ENCODE data around the gene FAM20C. TPM values are rescaled to one million over a fixed set of nuclear protein-coding genes. Genes with fewer than 3 reads are reported as not detected.
"Not testable (repeated sequence)": the region's sequence is repeated elsewhere in the genome, so short reads cannot be mapped to it uniquely, and the experiment has no call there.

Gene FAM20C
- total RNA-seq, 2 experiments from 2014 or later: 2.6 to 4.1 TPM

DNA sequence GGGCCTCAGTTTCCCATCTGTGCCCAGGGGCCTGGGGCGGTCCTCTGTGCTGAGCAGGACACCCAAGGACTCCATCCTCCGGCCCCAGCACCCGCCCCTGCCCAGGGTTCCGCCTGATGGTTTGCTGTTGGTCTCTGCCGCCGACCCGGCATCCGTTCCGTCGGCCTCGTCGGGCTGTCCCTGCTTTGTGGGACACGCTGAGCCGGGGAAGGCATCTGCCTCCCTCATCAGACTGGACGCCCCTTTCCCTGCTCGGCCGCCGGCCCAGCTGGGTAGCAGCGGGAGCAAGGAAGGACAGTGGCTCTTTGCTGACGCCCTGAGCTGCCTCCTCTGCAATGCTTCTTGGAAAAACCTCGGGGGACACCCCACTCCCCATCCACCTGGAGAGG lies 39.5 kb downstream of the FAM20C start:
- ATAC-seq (ENCODE audit: low read depth) (no peak), DNase-seq (no peak)
- Mint-ChIP-seq H3K27ac (no peak overlapping the region), H3K36me3 (no peaks in the 10 kb centered on the region), H3K4me3 (no peak overlapping the region), H3K9me3 (no peaks in the 10 kb centered on the region), H3K27me3 (no peaks in the 10 kb centered on the region), H3K4me1 (no peaks in the 10 kb centered on the region)
- POLR2A ChIA-PET: no interaction called here

DNA sequence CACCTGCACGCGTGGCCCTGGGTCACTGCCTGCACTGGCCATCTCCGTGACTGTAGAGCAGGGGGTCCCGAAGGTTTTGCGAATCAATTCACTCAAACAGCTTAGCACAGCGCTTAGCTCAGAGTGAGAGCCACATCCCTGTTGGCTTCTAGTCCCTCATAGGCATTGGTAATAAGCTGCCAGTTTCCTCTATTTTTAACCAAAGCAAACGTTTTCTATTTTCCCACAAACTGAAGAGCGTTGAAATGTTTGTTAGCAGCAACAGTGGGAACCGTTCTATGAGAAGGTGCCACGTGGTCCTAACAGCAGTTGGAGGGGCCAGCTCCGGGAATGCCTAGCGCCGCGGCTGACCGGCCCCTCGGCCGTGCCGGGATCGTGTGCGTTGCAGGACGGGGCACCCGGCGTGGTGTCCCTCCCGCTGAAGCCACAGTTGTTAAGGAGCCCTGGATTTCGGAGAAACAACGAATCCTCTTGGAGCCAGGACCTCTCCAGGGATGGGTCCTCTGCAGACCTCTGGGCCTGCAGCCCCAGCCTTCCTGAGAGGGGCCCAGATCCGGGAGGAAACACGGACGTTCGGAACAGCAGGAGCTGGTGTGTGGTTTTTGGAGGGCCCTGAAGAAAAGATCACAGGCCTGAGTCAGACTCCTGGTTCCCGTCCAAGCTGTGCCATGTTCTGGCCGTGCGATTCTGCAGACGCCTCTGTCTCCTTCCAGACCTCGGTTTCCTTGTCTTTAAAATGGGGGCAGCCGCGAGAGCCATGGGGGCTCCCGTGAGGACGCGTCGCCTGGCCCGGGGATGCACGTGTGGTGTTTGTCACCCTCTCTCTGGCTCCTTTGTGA lies 40.3 kb downstream of the FAM20C start:
- Mint-ChIP-seq H3K27me3 (no peaks in the 10 kb centered on the region), H3K27ac (no peak overlapping the region), H3K4me1 (no peaks in the 10 kb centered on the region), H3K4me3 (no peak overlapping the region), H3K9me3 (no peaks in the 10 kb centered on the region), H3K36me3 (no peaks in the 10 kb centered on the region)
- DNase-seq (no peak), ATAC-seq (ENCODE audit: low read depth) (no peak)
- POLR2A ChIA-PET: no interaction called here

DNA sequence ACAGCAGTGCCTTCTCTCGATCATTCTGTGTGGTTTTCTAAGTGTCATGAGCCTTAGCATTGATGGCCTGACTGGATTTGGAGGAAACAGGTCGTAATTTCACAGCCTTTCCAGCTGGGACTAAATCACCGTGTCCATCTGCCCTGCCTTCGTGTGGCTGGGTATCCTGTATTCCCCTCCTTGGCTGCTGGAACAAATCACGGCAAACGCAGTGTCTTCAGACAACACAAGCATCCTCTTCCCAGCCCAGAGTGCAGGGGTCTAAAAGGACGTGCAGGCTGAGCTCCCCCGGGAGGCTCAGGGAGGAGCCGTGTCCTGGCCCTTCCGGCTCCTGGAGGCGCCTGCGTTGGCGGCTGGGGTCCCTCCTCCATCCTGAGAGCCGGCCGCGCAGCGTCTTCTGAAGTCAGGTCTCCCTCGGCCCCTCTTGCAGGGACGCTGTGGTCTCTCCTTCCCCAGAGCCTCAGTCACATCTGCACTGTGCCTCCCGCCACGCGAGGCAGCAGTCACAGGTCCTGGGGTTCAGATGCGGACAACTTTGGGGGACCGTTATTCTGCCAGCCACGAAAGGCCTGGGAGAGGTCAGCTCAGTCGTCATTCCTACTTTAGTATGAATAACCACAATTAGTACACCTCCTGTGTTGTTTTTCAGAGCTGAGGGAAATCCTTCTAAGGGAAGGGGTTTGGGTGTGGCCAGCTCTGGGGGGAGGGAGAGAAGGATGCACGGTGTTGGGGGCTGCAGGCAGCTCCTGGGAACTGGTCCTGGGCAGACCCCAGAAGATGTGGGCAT lies 41.1 kb downstream of the FAM20C start:
- Mint-ChIP-seq H3K36me3 (no peaks in the 10 kb centered on the region), H3K27ac (no peak overlapping the region), H3K4me1 (no peaks in the 10 kb centered on the region), H3K9me3 (no peaks in the 10 kb centered on the region), H3K27me3 (no peaks in the 10 kb centered on the region), H3K4me3 (no peak overlapping the region)
- DNase-seq: no peak
- POLR2A ChIA-PET: no interaction called here
- no peak for ATAC-seq (ENCODE audit: low read depth)

DNA sequence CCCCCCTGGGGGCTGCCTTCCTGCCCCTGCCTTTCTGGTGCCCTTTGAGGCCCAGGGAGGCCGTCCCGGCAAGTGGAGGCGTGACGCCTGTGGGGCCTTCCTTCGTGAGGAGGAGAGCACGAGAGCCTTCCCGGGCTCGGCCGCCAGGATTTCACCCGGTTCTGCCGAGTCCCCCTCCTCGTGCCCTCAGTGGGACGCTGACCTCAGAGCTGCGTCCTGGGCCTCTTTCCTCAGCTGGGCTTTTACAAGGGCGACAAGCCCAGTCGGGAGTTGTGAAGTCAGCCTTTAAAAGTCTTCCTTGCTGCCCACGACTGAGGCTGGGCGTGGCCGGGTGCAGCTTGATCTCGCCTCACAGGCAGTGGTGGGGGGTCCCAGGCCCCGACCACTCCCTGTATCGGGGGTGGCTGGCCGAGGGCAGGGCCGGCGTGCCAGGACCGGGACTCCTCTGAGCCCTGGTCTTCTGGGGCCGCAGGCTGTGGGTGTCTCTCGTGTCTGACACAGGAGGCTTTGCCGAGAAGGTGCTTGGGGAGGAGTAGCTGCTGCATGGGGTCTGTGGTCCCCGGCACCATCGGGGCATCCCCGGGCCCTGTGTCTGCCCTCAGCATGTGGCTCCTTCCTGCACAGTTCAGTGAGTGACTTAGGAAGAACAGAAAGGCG lies 41.8 kb downstream of the FAM20C start:
- no peaks in the 10 kb centered on the region for H3K27me3 Mint-ChIP-seq
- ATAC-seq (ENCODE audit: low read depth) (no peak), DNase-seq (no peak)
- H3K4me1 Mint-ChIP-seq: no peaks in the 10 kb centered on the region
- POLR2A ChIA-PET: no interaction called here
- no peak overlapping the region for H3K4me3 Mint-ChIP-seq
- no peaks in the 10 kb centered on the region for H3K9me3 Mint-ChIP-seq
- H3K36me3 Mint-ChIP-seq: no peaks in the 10 kb centered on the region
- no peak overlapping the region for H3K27ac Mint-ChIP-seq

DNA sequence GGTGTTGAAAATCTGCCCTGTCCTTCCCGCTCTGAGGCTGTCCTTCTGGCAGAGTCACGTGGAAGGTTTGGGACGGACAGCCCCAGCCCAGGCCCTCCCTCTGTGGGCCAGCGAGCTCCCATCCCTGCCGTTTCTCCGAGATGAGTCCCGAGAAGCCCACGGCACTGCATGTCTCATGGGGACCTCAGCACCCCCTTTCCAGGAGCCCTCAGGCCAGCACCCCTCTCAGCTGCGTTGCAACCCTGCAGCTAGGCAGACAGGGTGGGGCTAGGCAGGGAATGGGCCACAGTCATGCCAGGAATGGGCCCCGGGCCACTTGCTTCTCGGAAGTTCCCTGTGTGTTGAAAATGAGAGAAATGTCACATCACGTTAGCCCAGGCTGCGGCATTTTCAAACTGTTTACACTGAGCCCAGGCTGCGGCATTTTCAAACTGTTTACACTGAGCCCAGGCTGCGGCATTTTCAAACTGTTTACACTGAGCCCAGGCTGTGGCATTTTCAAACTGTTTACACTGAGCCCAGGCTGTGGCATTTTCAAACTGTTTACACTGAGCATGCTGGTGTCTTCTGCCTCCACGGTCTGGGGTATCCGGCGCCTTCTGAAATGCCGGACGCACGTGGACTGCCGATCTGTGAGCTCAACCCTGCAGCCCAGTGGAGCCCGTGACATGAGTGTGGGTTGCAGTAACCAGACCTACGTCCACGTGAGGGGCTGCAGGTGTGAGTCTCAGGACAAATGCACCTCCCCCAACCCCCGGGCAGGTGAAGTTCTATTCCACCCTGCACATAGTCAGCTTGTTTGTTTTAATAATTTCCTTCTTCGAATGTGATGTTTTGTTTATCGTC lies 42.6 kb downstream of the FAM20C start:
- H3K4me1 Mint-ChIP-seq: no peaks in the 10 kb centered on the region
- no peaks in the 10 kb centered on the region for H3K9me3 Mint-ChIP-seq
- H3K27me3 Mint-ChIP-seq: no peaks in the 10 kb centered on the region
- POLR2A ChIA-PET: no interaction called here
- ATAC-seq (ENCODE audit: low read depth) (no peak), DNase-seq (no peak)
- no peak overlapping the region for H3K27ac Mint-ChIP-seq
- H3K4me3 Mint-ChIP-seq: no peak overlapping the region
- no peaks in the 10 kb centered on the region for H3K36me3 Mint-ChIP-seq

DNA sequence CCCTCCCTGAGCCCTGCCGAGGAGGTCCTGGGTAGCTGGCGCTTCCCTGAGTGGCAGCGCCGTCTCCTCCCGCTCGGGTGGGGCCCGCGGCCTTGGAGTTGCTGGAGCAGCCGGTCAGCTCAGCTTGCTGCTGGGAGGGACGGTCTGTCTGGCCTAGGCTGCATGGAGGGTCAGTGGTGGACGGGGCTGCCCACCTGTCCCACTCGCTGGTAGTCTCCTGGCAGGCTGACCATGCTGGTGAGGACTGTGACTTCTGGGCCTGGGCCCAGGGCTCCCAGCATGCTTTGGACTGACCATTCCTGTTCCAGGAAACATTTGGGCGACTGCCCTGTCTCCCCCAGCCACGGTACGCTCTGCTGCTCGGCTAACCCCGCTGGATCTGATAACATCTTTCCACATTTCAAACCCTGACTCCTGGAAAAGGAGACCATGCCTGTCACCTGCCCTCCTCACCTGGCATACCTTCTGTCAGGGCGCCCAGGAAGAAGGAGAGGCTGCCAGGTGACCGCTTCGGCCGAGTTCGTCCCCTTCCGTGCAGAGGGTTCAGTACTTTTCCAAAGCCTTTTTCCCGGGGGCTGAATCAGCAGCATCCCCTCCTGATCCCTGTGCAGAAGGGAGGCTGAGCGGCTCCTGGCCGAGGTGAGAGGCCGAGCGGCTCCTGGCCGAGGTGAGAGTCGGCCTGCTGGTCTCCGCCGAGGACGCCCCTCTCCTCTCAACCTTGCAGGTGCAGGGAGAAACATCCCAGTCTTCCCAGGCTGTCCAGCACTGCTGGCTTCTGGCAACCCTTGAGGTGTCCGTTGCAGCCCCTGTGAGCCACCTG lies 43.4 kb downstream of the FAM20C start:
- DNase-seq: no peak
- H3K27me3 Mint-ChIP-seq: no peaks in the 10 kb centered on the region
- H3K36me3 Mint-ChIP-seq: no peaks in the 10 kb centered on the region
- no peak overlapping the region for H3K27ac Mint-ChIP-seq
- no peak overlapping the region for H3K4me3 Mint-ChIP-seq
- H3K4me1 Mint-ChIP-seq: peaks cover 1% of the 10 kb centered on the region
- ATAC-seq (ENCODE audit: low read depth): no peak
- POLR2A ChIA-PET: no interaction called here
- H3K9me3 Mint-ChIP-seq: no peaks in the 10 kb centered on the region

DNA sequence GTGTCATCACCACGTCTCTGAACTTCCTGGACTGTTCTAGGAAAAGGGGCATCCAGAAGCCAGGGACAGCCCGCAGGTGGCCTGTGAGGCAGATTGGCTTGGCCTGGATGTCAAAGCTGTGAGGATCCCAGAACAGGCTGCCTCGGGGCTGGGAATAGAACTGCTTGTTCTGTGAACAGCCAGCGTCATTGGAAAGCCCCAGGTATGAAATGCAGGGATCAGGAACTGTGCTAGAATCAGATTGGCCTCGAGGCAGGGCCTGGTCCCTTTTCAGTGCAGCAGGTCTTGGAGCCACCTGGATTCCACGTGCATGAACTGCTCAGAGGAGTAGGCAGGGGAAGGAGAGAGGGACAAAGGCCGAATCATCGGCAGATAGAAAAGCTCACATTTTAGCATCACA lies 44.6 kb downstream of the FAM20C start:
- H3K4me3 Mint-ChIP-seq: no peak overlapping the region
- H3K4me1 Mint-ChIP-seq: peaks cover 6% of the 10 kb centered on the region
- H3K27me3 Mint-ChIP-seq: no peaks in the 10 kb centered on the region
- no peak for DNase-seq
- ATAC-seq (ENCODE audit: low read depth): no peak
- peaks cover 1% of the 10 kb centered on the region for H3K9me3 Mint-ChIP-seq
- H3K36me3 Mint-ChIP-seq: no peaks in the 10 kb centered on the region
- POLR2A ChIA-PET: no interaction called here
- no peak overlapping the region for H3K27ac Mint-ChIP-seq

DNA sequence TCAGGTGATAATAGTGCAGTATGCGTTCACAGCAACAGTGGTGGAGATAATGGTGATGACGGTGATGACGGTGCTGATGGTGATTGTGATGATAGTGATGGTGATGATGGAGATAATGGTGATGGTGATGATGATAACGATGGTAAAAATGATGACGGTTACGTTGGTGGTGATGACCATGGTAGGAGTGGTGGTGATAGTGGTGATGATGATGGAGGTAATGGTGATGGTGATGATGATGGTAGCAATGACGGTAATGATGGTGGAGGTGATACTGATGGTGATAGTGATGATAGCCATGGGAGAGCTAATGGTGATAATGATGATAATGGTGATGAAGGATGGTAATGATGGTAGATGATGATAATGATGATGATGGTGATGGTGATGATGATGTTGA lies 45.0 kb downstream of the FAM20C start:
- POLR2A ChIA-PET: no interaction called here
- Mint-ChIP-seq H3K4me3 (no peak overlapping the region), H3K4me1 (peaks cover 6% of the 10 kb centered on the region), H3K9me3 (peaks cover 1% of the 10 kb centered on the region), H3K27ac (no peak overlapping the region), H3K36me3 (no peaks in the 10 kb centered on the region), H3K27me3 (no peaks in the 10 kb centered on the region)
- DNase-seq (no peak), ATAC-seq (ENCODE audit: low read depth) (no peak)

DNA sequence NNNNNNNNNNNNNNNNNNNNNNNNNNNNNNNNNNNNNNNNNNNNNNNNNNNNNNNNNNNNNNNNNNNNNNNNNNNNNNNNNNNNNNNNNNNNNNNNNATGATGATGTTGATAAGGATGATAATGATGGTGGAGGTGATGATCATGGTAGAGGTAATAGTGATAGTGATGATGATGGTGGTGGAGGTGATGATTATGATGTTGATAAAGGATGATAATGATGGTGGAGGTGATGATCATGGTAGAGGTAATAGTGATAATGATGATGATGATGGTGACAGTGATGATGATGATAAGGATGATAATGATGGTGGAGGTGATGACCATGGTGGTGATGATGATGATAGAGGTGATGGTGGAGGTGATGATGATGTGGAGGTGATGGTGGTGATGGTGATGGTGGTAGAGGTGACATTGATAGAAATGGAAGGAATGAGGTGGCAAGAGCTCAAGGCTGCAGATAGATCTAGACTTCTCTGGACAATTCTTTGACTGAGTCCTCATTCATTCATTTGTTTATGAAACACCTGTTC lies 47.8 kb downstream of the FAM20C start:
- Mint-ChIP-seq H3K9me3 (peaks cover 1% of the 10 kb centered on the region), H3K4me3 (no peak overlapping the region), H3K4me1 (peaks cover 6% of the 10 kb centered on the region), H3K27ac (no peak overlapping the region), H3K36me3 (no peaks in the 10 kb centered on the region), H3K27me3 (no peaks in the 10 kb centered on the region)
- POLR2A ChIA-PET: no interaction called here
- no peak for DNase-seq
- ATAC-seq (ENCODE audit: low read depth): no peak

DNA sequence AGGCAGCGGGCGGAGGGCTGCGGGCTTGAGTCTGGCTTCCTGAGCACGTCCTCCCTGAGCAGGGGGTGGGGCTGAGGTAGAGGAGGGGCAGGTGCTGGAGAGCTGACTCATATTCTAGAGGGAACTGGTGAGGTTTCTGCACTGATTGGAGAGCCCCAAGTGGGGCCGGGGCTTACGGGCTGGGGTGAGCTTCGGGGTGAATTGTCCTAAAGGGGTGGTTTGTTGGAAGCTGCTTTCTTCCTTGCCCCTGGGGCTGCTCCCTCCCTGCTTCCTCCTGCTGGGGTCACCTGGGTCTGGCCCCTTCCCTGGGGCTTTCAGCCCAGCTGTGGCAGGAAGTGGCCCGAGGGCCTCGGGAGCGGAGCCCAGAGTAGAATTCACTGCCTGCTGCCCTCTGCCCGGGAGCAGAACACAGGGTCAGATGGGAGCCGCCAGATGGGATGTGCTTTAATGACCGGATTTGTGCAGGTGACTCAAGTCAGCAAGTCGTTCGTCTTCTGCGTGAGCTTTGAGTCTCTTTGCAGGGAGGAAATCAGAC lies 48.6 kb downstream of the FAM20C start:
- H3K9me3 Mint-ChIP-seq: peaks cover 1% of the 10 kb centered on the region
- no peaks in the 10 kb centered on the region for H3K27me3 Mint-ChIP-seq
- H3K4me3 Mint-ChIP-seq: no peak overlapping the region
- DNase-seq: no peak
- peak; percentile 36 for ATAC-seq (ENCODE audit: low read depth)
- H3K36me3 Mint-ChIP-seq: no peaks in the 10 kb centered on the region
- POLR2A ChIA-PET: no interaction called here
- no peak overlapping the region for H3K27ac Mint-ChIP-seq
- H3K4me1 Mint-ChIP-seq: peaks cover 6% of the 10 kb centered on the region

DNA sequence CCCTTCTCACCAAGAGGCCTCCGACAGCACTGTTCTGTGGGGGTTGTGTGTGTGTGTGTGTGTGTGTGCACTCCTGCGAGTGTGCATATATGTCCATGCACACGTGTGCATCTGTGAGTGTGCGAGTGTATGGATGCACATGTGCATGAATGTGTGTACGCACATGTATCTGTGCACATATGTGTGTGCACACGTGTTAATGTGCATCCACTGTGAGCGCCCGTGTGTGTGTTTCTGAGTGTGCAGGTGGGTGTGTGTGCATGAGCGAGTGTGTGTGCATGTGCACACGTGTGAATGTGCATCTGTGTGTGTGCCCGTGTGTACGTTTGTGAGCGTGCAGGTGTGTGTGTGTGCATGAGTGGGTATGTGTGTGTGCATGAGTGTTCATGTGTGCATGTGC lies 49.1 kb downstream of the FAM20C start:
- no peak overlapping the region for H3K4me3 Mint-ChIP-seq
- POLR2A ChIA-PET: no interaction called here

DNA sequence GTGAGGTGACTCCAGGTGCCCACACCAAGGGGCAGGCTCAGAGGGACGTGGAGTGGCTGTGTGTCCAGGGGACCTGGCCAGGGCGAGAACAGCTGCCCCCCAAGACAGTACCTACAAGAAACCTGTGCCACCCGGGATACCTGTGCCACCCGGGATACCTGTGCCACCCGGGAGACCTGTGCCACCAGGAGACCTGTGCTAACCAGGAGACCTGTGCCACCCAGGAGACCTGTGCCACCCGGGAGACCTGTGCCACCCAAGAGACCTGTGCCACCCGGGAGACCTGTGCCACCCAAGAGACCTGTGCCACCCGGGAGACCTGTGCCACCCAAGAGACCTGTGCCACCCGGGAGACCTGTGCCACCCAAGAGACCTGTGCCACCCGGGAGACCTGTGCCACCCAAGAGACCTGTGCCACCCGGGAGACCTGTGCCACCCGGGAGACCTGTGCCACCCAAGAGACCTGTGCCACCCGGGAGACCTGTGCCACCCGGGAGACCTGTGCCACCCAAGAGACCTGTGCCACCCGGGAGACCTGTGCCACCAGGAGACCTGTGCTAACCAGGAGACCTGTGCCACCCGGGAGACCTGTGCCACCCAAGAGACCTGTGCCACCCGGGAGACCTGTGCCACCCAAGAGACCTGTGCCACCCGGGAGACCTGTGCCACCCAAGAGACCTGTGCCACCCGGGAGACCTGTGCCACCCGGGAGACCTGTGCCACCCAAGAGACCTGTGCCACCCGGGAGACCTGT lies 50.6 kb downstream of the FAM20C start:
- POLR2A ChIA-PET; ATAC-seq (ENCODE audit: low read depth): not testable (repeated sequence)

More for the DNA sequence above, 49.1 kb downstream of the FAM20C start:
- ATAC-seq (ENCODE audit: low read depth) (no peak), DNase-seq (no peak)
- H3K4me1 Mint-ChIP-seq: peaks cover 6% of the 10 kb centered on the region
- H3K36me3 Mint-ChIP-seq: no peaks in the 10 kb centered on the region
- H3K27ac Mint-ChIP-seq: no peak overlapping the region
- peaks cover 1% of the 10 kb centered on the region for H3K9me3 Mint-ChIP-seq
- H3K27me3 Mint-ChIP-seq: no peaks in the 10 kb centered on the region

More for the DNA sequence above, 50.6 kb downstream of the FAM20C start:
- not testable (repeated sequence) for H3K27me3 Mint-ChIP-seq, H3K36me3 Mint-ChIP-seq, DNase-seq, H3K4me1 Mint-ChIP-seq, H3K27ac Mint-ChIP-seq, H3K9me3 Mint-ChIP-seq, H3K4me3 Mint-ChIP-seq

All from activated naive CD8-positive, alpha-beta T cell treated with anti-CD3 and anti-CD28 coated beads, Interleukin-2, amount 10 ng/mL, durations not matched to agents 7 days and 5 days (primary cell).